WTC11 (cell line): ENCODE measurements around the gene PDZRN3.

ENCODE experiments used
- ATF6 ChIP-seq: sonication (generic); formaldehyde crosslinking; IDR thresholded peaks from 2 replicates; pipeline ENCODE4 v1.8.1; 2023; ENCODE audit warnings: mild to moderate bottlenecking, missing genetic modification reagents
- CTCF ChIP-seq: fragments of 200-600 bp; IDR thresholded peaks from 2 replicates; pipeline ENCODE4 v1.8.0; 2022; ENCODE audit warnings: antibody characterized with exemption
- ELF4 ChIP-seq: sonication (generic); formaldehyde crosslinking; IDR thresholded peaks from 2 replicates; pipeline ENCODE4 v1.8.1; 2022; ENCODE audit warnings: low read depth, mild to moderate bottlenecking, moderate library complexity, missing genetic modification reagents
- FOXJ3 ChIP-seq: sonication (generic); formaldehyde crosslinking; IDR thresholded peaks from 2 replicates; pipeline ENCODE4 v1.9.0; 2021; ENCODE audit warnings: missing genetic modification reagents, mild to moderate bottlenecking, borderline replicate concordance
- JUN ChIP-seq: sonication (generic); formaldehyde crosslinking; IDR thresholded peaks from 2 replicates; pipeline ENCODE4 v1.8.0; 2023; ENCODE audit warnings: mild to moderate bottlenecking, missing genetic modification reagents
- MYBL2 ChIP-seq: sonication (generic); formaldehyde crosslinking; IDR thresholded peaks from 2 replicates; pipeline ENCODE4 v1.8.1; 2023; ENCODE audit warnings: mild to moderate bottlenecking, moderate library complexity, missing genetic modification reagents
- TEAD4 ChIP-seq: sonication (generic); formaldehyde crosslinking; IDR thresholded peaks from 2 replicates; pipeline ENCODE4 v1.8.0; 2022; ENCODE audit warnings: mild to moderate bottlenecking, missing genetic modification reagents

GRCh38 chr3:73433079-73433478 lies 191.7 kb downstream of the PDZRN3 start:
- TF ChIP-seq JUN (CRISPR knock-in tag) (no peak), ELF4 (CRISPR knock-in tag) (no peak), CTCF (no peak), ATF6 (no peak), MYBL2 (CRISPR knock-in tag) (no peak), FOXJ3 (CRISPR knock-in tag) (no peak), TEAD4 (CRISPR knock-in tag) (no peak)
